BJ (cell line): ENCODE measurements around the gene HLA-A. TPM values are rescaled to one million over a fixed set of nuclear protein-coding genes. Genes with fewer than 3 reads are reported as not detected.

Experiments used
- CTCF ChIA-PET: fragments of 350-600 bp; formaldehyde crosslinking; extraction: SDS; loops from one replicate; lab custom pipeline; 2021; ENCODE audit warnings: antibody characterized with exemption, inconsistent platforms; lab: Yijun Ruan, JAX
- POLR2A ChIA-PET: fragments of 300-600 bp; sonication (Branson Sonifier 250); formaldehyde crosslinking; extraction: SDS; loops from one replicate; lab custom pipeline; 2021; ENCODE audit warnings: antibody characterized with exemption; lab: Charles Lee
- DNase-seq: peaks from one replicate; pipeline ENCODE4 v3.0.0-alpha.2; 2011; ENCODE audit warnings: low read depth
- H3K27me3 ChIP-seq: 2 replicates; pipeline ENCODE4 v1.6.0; 2011; ENCODE audit warnings: low read length; ENCODE audit not compliant: control insufficient read depth, insufficient read depth
- H3K36me3 ChIP-seq: 2 replicates; pipeline ENCODE4 v1.5.1; 2011; ENCODE audit warnings: low read length; ENCODE audit not compliant: control insufficient read depth, insufficient read depth
- H3K4me3 ChIP-seq: 2 replicates; pipeline ENCODE4 v1.5.1; 2011; ENCODE audit warnings: low read depth, mild to moderate bottlenecking, control low read depth, low read length
- CTCF ChIP-seq: IDR thresholded peaks from 2 replicates; pipeline ENCODE4 v1.5.1; 2011; ENCODE audit warnings: low read depth, mild to moderate bottlenecking, control low read depth, inconsistent platforms, low read length, moderate library complexity; ENCODE audit not compliant: insufficient read depth
- polyA plus RNA-seq: library from polyadenylated mRNA; depleted of rRNA; stranded (reverse); fragments of >200 nt; gene quantifications from 2 replicates; pipeline ENCODE4 v1.2.3, GENCODE V29; 2011

Gene HLA-A
- polyA plus RNA-seq, 1 experiment = 737 TPM

GRCh38 chr6:29953001-29953441 is 10.7 kb downstream of the HLA-A start:
- DNase-seq = peak; percentile 62
- TF ChIP-seq CTCF = no peak
- ChIA-PET CTCF (interaction anchor here (0.5 to 1.6 kb wide), 4 partner anchors 12 to 1406 kb away, joined by 3 to 4 read pairs (median 3); no protein-coding TSS in a partner anchor), POLR2A (no interaction called here)
- Histone ChIP-seq H3K27me3 (no peaks in the 10 kb centered on the region), H3K4me3 (no peak overlapping the region), H3K36me3 (peaks cover 2% of the 10 kb centered on the region; the same call in 1 of the 2 replicates)

- Histone ChIP-seq H3K27me3 (no peaks in the 10 kb centered on the region), H3K36me3 (peaks cover 2% of the 10 kb centered on the region; the same call in 1 of the 2 replicates), H3K4me3 (no peak overlapping the region)
- CTCF ChIA-PET = interaction anchor here (1.1 to 1.6 kb wide), 2 partner anchors 60 to 106 kb away, joined by 3 to 4 read pairs; no protein-coding TSS in a partner anchor
- POLR2A ChIA-PET = no interaction called here
- TF ChIP-seq CTCF = no peak
- DNase-seq = no peak
These were observed 11.4 kb downstream of the HLA-A start for GRCh38 chr6:29953686-29954085.

- H3K27me3 ChIP-seq = no peaks in the 10 kb centered on the region
- TF ChIP-seq CTCF = no peak
- no peak for DNase-seq
- H3K36me3 ChIP-seq = peaks cover 2% of the 10 kb centered on the region; the same call in 1 of the 2 replicates
- ChIA-PET POLR2A (no interaction called here), CTCF (no interaction called here)
- H3K4me3 ChIP-seq = no peak overlapping the region
These were observed 11.9 kb downstream of the HLA-A start for GRCh38 chr6:29954272-29954671.

GRCh38 chr6:29955783-29956182 is 13.5 kb downstream of the HLA-A start:
- no peak for DNase-seq
- POLR2A ChIA-PET = interaction anchor here (0.6 kb wide), 1 partner anchor 975 kb away, joined by 3 read pairs; no protein-coding TSS in a partner anchor
- no peaks in the 10 kb centered on the region for H3K36me3 ChIP-seq
- TF ChIP-seq CTCF = no peak
- no peaks in the 10 kb centered on the region for H3K27me3 ChIP-seq
- H3K4me3 ChIP-seq = no peak overlapping the region
- CTCF ChIA-PET = interaction anchor here (1.5 kb wide), 1 partner anchor 9 kb away, joined by 3 read pairs; no protein-coding TSS in a partner anchor

- Histone ChIP-seq H3K27me3 (no peaks in the 10 kb centered on the region), H3K4me3 (no peak overlapping the region), H3K36me3 (no peaks in the 10 kb centered on the region)
- ChIA-PET POLR2A (no interaction called here), CTCF (no interaction called here)
- TF ChIP-seq CTCF = no peak
- DNase-seq = no peak
These were observed 14.2 kb downstream of the HLA-A start for GRCh38 chr6:29956518-29956917.
